Neural progenitor cell (in vitro differentiated cells): ENCODE results near the gene RBM45.

ENCODE experiments used
- CTCF ChIP-seq: fragments of 200-600 bp; sonication (generic); IDR thresholded peaks from 2 replicates; pipeline ENCODE4 v1.5.1; 2017; ENCODE audit warnings: antibody characterized with exemption, mild to moderate bottlenecking
- EZH2phosphoT487 ChIP-seq: fragments of 200-600 bp; sonication (generic); IDR thresholded peaks from 2 replicates; pipeline ENCODE4 v1.6.1; 2017; ENCODE audit warnings: antibody characterized with exemption

GRCh38 chr2:178084273-178084672 is 28.0 kb upstream of the RBM45 start:
- TF ChIP-seq CTCF (no peak), EZH2phosphoT487 (no peak)
